ENCODE data around the gene SLC43A1. TPM values are rescaled to one million over a fixed set of nuclear protein-coding genes. Genes with fewer than 3 reads are reported as not detected.

SLC43A1 gene
- polyA plus RNA-seq, 1 experiment, result 14.6 TPM

- DNase-seq (ENCODE audit: low read depth, low spot score), result no peak
- Histone ChIP-seq H3K27ac (ENCODE audit: low read depth, low read length) (no peak overlapping the region), H3K27me3 (ENCODE audit: control insufficient read depth, insufficient read depth, low read length) (peaks cover 7% of the 10 kb centered on the region), H3K4me3 (ENCODE audit: low read depth, low read length) (no peak overlapping the region), H3K9me3 (ENCODE audit: control insufficient read depth, insufficient read depth, low read length) (no peaks in the 10 kb centered on the region)
- ChIA-PET POLR2A (no interaction called here), CTCF (interaction anchor here (1.4 to 4.6 kb wide), 2 partner anchors 11 to 14 kb away, joined by 5 to 57 read pairs; partner anchors contain the start of gene RTN4RL2)
- TF ChIP-seq, protein P1, sequence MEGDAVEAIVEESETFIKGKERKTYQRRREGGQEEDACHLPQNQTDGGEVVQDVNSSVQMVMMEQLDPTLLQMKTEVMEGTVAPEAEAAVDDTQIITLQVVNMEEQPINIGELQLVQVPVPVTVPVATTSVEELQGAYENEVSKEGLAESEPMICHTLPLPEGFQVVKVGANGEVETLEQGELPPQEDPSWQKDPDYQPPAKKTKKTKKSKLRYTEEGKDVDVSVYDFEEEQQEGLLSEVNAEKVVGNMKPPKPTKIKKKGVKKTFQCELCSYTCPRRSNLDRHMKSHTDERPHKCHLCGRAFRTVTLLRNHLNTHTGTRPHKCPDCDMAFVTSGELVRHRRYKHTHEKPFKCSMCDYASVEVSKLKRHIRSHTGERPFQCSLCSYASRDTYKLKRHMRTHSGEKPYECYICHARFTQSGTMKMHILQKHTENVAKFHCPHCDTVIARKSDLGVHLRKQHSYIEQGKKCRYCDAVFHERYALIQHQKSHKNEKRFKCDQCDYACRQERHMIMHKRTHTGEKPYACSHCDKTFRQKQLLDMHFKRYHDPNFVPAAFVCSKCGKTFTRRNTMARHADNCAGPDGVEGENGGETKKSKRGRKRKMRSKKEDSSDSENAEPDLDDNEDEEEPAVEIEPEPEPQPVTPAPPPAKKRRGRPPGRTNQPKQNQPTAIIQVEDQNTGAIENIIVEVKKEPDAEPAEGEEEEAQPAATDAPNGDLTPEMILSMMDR (IDR thresholded peaks at IDR 0.05; ENCODE audit: low read depth, low read length), result no peak
Measured at GRCh38 chr11:57471496-57471895, 44.0 kb downstream of the SLC43A1 start.

- no peak for DNase-seq (ENCODE audit: low read depth, low spot score)
- Histone ChIP-seq H3K9me3 (ENCODE audit: control insufficient read depth, insufficient read depth, low read length) (no peaks in the 10 kb centered on the region), H3K27ac (ENCODE audit: low read depth, low read length) (no peak overlapping the region), H3K4me3 (ENCODE audit: low read depth, low read length) (no peak overlapping the region), H3K27me3 (ENCODE audit: control insufficient read depth, insufficient read depth, low read length) (peaks cover 11% of the 10 kb centered on the region)
- CTCF ChIA-PET, result interaction anchor here (0.6 kb wide), 1 partner anchor 1383 kb away, joined by 4 read pairs; no protein-coding TSS in a partner anchor
- TF ChIP-seq, protein P1 (IDR thresholded peaks at IDR 0.05; ENCODE audit: low read depth, low read length), result no peak
- POLR2A ChIA-PET, result no interaction called here
Measured at GRCh38 chr11:57469268-57469667, 46.2 kb downstream of the SLC43A1 start.

DNA sequence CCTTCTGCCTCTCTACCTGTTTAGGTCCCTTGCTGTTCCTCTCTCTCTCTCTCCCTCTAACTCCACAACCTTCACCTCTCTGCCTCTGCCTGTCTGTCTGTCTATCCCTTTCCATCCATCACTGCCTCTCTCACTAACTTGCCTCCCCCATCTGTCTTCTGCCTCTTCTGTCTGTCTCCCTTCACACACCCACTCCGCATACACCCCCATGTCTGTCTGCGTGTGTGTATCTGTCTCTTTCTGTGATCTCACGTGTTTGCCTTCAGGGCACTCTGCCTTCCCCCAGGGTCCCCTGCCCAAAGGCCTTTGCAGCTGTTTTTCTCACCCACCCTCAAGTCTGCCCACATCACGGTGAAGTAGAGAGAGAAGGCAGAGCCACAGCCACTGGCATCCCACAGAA, 47.2 kb downstream of the SLC43A1 start:
- Histone ChIP-seq H3K9me3 (ENCODE audit: control insufficient read depth, insufficient read depth, low read length) (no peaks in the 10 kb centered on the region), H3K27me3 (ENCODE audit: control insufficient read depth, insufficient read depth, low read length) (peaks cover 14% of the 10 kb centered on the region), H3K27ac (ENCODE audit: low read depth, low read length) (no peak overlapping the region), H3K4me3 (ENCODE audit: low read depth, low read length) (no peak overlapping the region)
- ChIA-PET POLR2A (no interaction called here), CTCF (no interaction called here)
- TF ChIP-seq, protein P1 (IDR thresholded peaks at IDR 0.05; ENCODE audit: low read depth, low read length), result no peak
- DNase-seq (ENCODE audit: low read depth, low spot score), result no peak

- H3K4me3 ChIP-seq (ENCODE audit: low read depth, low read length), result no peak overlapping the region
- POLR2A ChIA-PET, result no interaction called here
- TF ChIP-seq, protein P1 (IDR thresholded peaks at IDR 0.05; ENCODE audit: low read depth, low read length), result no peak
- H3K27me3 ChIP-seq (ENCODE audit: control insufficient read depth, insufficient read depth, low read length), result peaks cover 14% of the 10 kb centered on the region
- DNase-seq (ENCODE audit: low read depth, low spot score), result no peak
- CTCF ChIA-PET, result interaction anchor here (0.5 kb wide), 1 partner anchor 1208 kb away, joined by 3 read pairs; no protein-coding TSS in a partner anchor
- no peak overlapping the region for H3K27ac ChIP-seq (ENCODE audit: low read depth, low read length)
- H3K9me3 ChIP-seq (ENCODE audit: control insufficient read depth, insufficient read depth, low read length), result no peaks in the 10 kb centered on the region
Measured at GRCh38 chr11:57467508-57468157, 47.9 kb downstream of the SLC43A1 start.

GRCh38 chr11:57466680-57467079, 48.8 kb downstream of the SLC43A1 start:
- no peak for DNase-seq (ENCODE audit: low read depth, low spot score)
- Histone ChIP-seq H3K4me3 (ENCODE audit: low read depth, low read length) (no peak overlapping the region), H3K27ac (ENCODE audit: low read depth, low read length) (no peak overlapping the region), H3K27me3 (ENCODE audit: control insufficient read depth, insufficient read depth, low read length) (peaks cover 19% of the 10 kb centered on the region), H3K9me3 (ENCODE audit: control insufficient read depth, insufficient read depth, low read length) (no peaks in the 10 kb centered on the region)
- TF ChIP-seq, protein P1 (IDR thresholded peaks at IDR 0.05; ENCODE audit: low read depth, low read length), result no peak
- POLR2A ChIA-PET, result no interaction called here
- CTCF ChIA-PET, result no interaction called here

Measured in AG04450 (cell line).